Gastrocnemius medialis (tissue), 4 donors: Measurements from ENCODE around the gene IFI27L2.

Experiments used
- CTCF ChIP-seq, 5 experiments: fragments of 450-650 bp in 3 of 5; fragments of 200-600 bp in 2 of 5; sonication (generic) in 2 of 5; IDR thresholded peaks in 4 of 5; conservative IDR thresholded peaks in 1 of 5; 1 replicate in 4 of 5; 2 replicates in 1 of 5; pipeline ENCODE4 v1.5.1; 2016 to 2019; ENCODE audit warnings: antibody characterized with exemption in 5 of 5, mild to moderate bottlenecking in 3 of 5, moderate library complexity in 3 of 5
- POLR2A ChIP-seq, 2 donors: fragments of 450-650 bp; IDR thresholded peaks; one replicate each; pipeline ENCODE4 v1.6.1; 2017; ENCODE audit warnings: antibody characterized with exemption in 2 of 2, mild to moderate bottlenecking in 2 of 2, moderate library complexity in 2 of 2

- TF ChIP-seq CTCF (IDR thresholded peaks at IDR 0.05 in 4 of 5, conservative IDR thresholded peaks at IDR 0.05 in 1 of 5) (no peak), POLR2A (IDR thresholded peaks at IDR 0.05) (no peak)
Measured at GRCh38 chr14:94117856-94118255, 11.5 kb downstream of the IFI27L2 start.
